ENCODE results near the gene SLC39A1. TPM values are rescaled to one million over a fixed set of nuclear protein-coding genes. Genes with fewer than 3 reads are reported as not detected.

Gene SLC39A1
- total and polyA plus RNA-seq, 5 experiments from 2014 or later, result 14.7 to 35.2 (median 29.5) TPM

- no peaks in the 10 kb centered on the region for H3K27me3 Mint-ChIP-seq
- H3K9me3 Mint-ChIP-seq, result no peaks in the 10 kb centered on the region
- DNase-seq, result peak; percentile 53 to 83 (median 67)
- H3K36me3 Mint-ChIP-seq, result peaks cover 4 to 62% (median 11%) of the 10 kb centered on the region in 3 donors
- POLR2A ChIA-PET, result interaction anchor here (0.5 to 14.0 kb wide), 28 partner anchors 8 to 401 kb away, joined by 3 to 315 read pairs (median 5); partner anchors contain the start of genes CHTOP, CREB3L4, CRTC2 and GATAD2B
- H3K4me1 Mint-ChIP-seq, result peaks cover 34 to 61% (median 50%) of the 10 kb centered on the region in 4 donors
- peak overlapping the region; percentile 91 to 98 (median 94) for H3K4me3 Mint-ChIP-seq
- peak; percentile 43 to 56 for ATAC-seq
- H3K27ac Mint-ChIP-seq, result peak overlapping the region; percentile 92 to 98 (median 95)
Measured at GRCh38 chr1:153945795-153946621, 17.3 kb downstream of the SLC39A1 start.

GRCh38 chr1:153945131-153945794 is 18.1 kb downstream of the SLC39A1 start:
- H3K27me3 Mint-ChIP-seq, result no peaks in the 10 kb centered on the region
- POLR2A ChIA-PET, result interaction anchor here (0.5 to 14.0 kb wide), 23 partner anchors 9 to 400 kb away, joined by 3 to 315 read pairs (median 6); partner anchors contain the start of genes CHTOP, CREB3L4, CRTC2 and GATAD2B
- ATAC-seq (peak; percentile 75 to 85), DNase-seq (peak; percentile 63 to 93 (median 82))
- H3K36me3 Mint-ChIP-seq, result peaks cover 0 to 60% (median 6%) of the 10 kb centered on the region in 3 donors
- peaks cover 31 to 58% (median 49%) of the 10 kb centered on the region in 4 donors for H3K4me1 Mint-ChIP-seq
- peak overlapping the region; percentile 92 to 98 (median 95) for H3K27ac Mint-ChIP-seq
- no peaks in the 10 kb centered on the region for H3K9me3 Mint-ChIP-seq
- H3K4me3 Mint-ChIP-seq, result peak overlapping the region; percentile 91 to 98 (median 94)

- Mint-ChIP-seq H3K36me3 (peaks cover 0 to 60% (median 7%) of the 10 kb centered on the region in 3 donors), H3K9me3 (no peaks in the 10 kb centered on the region), H3K4me1 (peaks cover 32 to 60% (median 51%) of the 10 kb centered on the region in 4 donors)
Measured at GRCh38 chr1:153944827-153945117, 18.6 kb downstream of the SLC39A1 start.

DNA sequence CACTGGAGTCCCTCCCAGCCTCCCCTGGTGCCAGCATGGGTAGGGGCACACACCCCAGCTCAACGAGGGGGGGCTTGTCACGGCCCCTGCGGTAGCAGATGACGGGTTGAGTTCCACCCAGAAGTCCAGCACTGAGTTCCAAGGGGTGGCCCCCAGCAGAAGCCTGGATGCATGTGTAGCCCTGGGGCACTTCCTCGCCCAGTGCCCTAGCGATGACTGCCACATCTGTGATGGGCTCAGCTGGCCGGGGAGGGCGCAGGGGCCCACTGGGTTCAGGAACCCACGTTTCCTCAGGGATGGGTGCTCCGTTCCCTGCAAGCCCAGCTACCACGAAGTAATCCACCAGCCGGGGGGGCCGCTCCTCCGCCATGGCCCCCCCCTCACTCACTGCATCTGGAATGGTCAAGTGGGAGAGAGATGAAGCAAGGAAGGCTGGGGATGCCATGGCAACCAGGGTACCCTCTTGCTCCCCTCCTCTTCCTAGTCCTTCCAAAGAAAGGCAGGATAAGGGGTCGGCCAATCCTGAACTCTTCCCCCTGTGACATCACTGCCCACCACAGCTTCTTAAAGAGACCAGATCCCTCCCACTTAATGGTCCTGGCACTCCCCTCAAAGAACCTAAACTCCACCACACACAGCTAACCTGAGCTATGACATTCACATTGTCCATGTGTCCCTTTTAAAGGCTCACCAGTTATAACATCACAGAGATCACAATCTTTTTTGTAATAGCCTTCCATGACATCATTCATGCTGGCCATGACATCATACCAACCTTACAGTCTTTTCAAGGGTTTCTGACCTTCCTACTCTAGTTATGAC is 19.1 kb downstream of the SLC39A1 start:
- Mint-ChIP-seq H3K4me1 (peaks cover 34 to 65% (median 51%) of the 10 kb centered on the region in 4 donors), H3K27me3 (no peaks in the 10 kb centered on the region), H3K36me3 (peaks cover 0 to 62% (median 7%) of the 10 kb centered on the region in 3 donors), H3K27ac (peak overlapping the region; percentile 92 to 98 (median 95)), H3K9me3 (no peaks in the 10 kb centered on the region), H3K4me3 (peak overlapping the region; percentile 91 to 98 (median 94))
- no peak for ATAC-seq
- POLR2A ChIA-PET, result interaction anchor here (0.5 to 14.0 kb wide), 20 partner anchors 10 to 669 kb away, joined by 3 to 315 read pairs (median 6); partner anchors contain the start of genes CHTOP, CREB3L4, CRTC2 and GATAD2B
- DNase-seq, result peak in 1 of 10 donors; percentile 23

More at GRCh38 chr1:153944827-153945117, 18.6 kb downstream of the SLC39A1 start:
- Mint-ChIP-seq H3K27ac (peak overlapping the region; percentile 92 to 98 (median 95)), H3K27me3 (no peaks in the 10 kb centered on the region), H3K4me3 (peak overlapping the region; percentile 91 to 98 (median 94))
- DNase-seq (no peak), ATAC-seq (no peak)
- POLR2A ChIA-PET, result interaction anchor here (0.6 to 14.0 kb wide), 20 partner anchors 8 to 399 kb away, joined by 3 to 315 read pairs (median 6); partner anchors contain the start of genes CHTOP, CREB3L4, CRTC2 and GATAD2B

DNA sequence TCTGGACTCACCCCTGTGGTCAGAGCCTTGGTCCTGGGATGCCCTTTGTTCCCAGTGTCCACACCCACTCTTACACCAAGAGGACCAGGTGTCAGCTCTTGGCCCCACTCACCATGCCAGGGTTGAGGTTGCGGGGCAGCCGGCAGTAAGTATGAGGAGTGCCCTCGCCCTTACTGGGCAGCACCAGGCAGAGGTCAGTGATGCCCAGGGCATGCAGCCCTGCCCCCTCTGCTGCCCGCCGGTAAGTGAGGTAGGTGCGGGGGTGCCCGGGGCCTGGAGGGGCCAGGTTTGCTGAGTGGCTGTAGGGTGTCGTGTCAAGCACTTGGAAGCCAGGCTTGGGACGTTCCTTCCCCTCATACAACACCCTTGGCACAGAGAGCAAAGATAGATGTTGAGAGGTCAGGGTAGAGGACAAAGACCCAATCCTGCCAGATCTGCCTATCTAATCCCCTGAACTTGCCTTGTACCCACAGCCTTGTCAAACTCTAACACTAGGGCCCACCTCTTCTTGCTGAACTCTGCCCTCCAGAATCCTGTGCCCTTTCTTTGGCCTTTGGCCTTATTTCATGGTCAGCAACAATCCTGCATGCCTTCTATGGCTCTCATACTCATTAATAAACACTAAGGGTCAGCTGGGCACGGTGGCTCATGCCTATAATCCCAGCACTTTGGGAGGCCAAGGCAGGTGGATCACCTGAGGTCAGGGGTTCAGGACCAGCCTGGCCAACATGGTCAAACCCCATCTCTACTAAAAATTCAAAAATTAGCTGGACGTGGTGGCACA is 20.4 kb downstream of the SLC39A1 start:
- Mint-ChIP-seq H3K36me3 (peaks cover 0 to 62% (median 13%) of the 10 kb centered on the region in 3 donors), H3K4me1 (peaks cover 34 to 57% (median 49%) of the 10 kb centered on the region in 4 donors), H3K27ac (peak overlapping the region; percentile 25 to 92 (median 71)), H3K9me3 (no peaks in the 10 kb centered on the region), H3K27me3 (no peaks in the 10 kb centered on the region), H3K4me3 (peak overlapping the region in 8 of 10 donors; percentile 7 to 93 (median 46))
- ATAC-seq, result no peak
- POLR2A ChIA-PET, result interaction anchor here (3.9 to 14.0 kb wide), 6 partner anchors 11 to 48 kb away, joined by 24 to 315 read pairs (median 58); partner anchors contain the start of genes CREB3L4, CRTC2, GATAD2B and JTB
- DNase-seq, result no peak

DNA sequence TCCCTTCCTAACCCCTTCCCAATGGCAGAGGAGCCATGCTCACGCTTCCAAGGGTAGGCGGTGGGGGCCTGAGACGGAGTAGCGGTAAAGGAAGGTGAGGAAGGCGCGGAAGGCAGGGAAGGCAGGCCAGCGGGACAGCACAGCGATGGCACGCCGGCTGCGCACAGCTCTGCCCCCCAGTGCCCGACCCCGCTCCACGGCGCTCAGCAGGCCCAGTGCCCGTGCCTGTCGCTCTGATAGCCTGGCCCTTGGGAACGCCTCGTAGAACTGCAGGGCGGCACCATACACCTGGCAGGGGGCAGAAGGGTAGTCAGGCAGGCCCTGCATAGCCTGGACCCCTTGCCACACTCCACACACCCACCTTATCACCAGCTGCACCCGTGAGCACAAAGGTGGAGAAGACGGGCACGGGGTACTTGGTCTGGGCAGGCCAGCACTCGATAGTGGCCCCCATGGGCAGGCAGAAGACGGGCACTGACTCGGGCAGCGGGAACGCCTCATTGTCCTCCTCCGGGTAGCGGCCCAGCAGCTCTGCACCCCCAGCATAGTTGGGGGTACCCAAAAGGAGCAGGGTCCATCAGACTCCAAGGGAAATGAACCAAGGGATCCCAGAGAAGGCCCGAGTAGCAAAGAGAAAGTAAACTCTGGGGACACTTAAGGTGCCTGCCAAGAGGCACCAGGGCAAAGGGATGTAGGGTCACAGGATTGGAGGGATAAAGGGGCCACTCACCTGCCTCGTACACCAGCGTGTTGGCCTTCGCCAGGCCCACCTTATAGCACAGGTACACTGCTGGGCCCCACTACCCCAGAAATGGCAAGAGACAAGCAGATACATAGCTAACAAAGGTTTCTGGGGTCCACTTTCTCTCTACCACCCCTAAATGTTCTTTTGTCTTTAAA is 21.3 kb downstream of the SLC39A1 start:
- peak overlapping the region in 1 of 10 donors; percentile 45 for H3K4me3 Mint-ChIP-seq
- no peaks in the 10 kb centered on the region for H3K27me3 Mint-ChIP-seq
- H3K9me3 Mint-ChIP-seq, result no peaks in the 10 kb centered on the region
- ATAC-seq (no peak), DNase-seq (no peak)
- H3K36me3 Mint-ChIP-seq, result peaks cover 0 to 63% (median 15%) of the 10 kb centered on the region in 3 donors
- H3K4me1 Mint-ChIP-seq, result peaks cover 33 to 55% (median 47%) of the 10 kb centered on the region in 4 donors
- POLR2A ChIA-PET, result interaction anchor here (6.9 to 14.0 kb wide), 2 partner anchors 18 to 20 kb away, joined by 211 to 315 read pairs; partner anchors contain the start of genes CREB3L4, CRTC2, GATAD2B and SLC39A1
- peak overlapping the region in 3 of 10 donors; percentile 37 to 48 (median 47) for H3K27ac Mint-ChIP-seq

DNA sequence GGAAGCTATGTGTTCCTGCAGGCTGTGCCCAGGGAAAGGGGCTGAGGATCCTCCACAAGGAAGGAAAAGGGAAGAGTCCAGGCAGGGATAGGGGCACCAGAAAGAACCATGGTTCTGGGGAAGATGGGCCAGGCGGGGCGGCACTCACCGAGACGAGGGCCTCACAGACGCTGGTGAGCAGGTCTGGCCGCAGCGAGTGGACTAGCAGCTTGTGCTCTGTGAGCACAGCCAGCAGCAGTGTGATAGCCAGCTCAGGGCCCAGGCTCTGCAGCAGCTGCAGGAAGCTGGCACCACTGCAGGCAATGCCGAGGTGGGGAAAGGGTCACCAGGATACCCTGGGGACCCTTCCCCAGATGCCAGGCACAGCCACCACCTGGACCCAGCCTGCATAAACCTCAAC is 22.6 kb downstream of the SLC39A1 start:
- Mint-ChIP-seq H3K36me3 (peaks cover 0 to 73% (median 22%) of the 10 kb centered on the region in 3 donors), H3K27me3 (no peaks in the 10 kb centered on the region), H3K9me3 (no peaks in the 10 kb centered on the region), H3K4me3 (peak overlapping the region in 1 of 10 donors; percentile 19), H3K27ac (peak overlapping the region in 2 of 10 donors; percentile 32 to 47), H3K4me1 (peaks cover 34 to 55% (median 44%) of the 10 kb centered on the region in 4 donors)
- DNase-seq, result no peak
- no peak for ATAC-seq
- POLR2A ChIA-PET, result interaction anchor here (0.6 to 14.0 kb wide), 7 partner anchors 12 to 59 kb away, joined by 3 to 315 read pairs (median 3); partner anchors contain the start of genes CREB3L4, CRTC2, RPS27 and SLC39A1

GRCh38 chr1:153939476-153939875 is 23.9 kb downstream of the SLC39A1 start:
- peaks cover 0 to 85% (median 26%) of the 10 kb centered on the region in 3 donors for H3K36me3 Mint-ChIP-seq
- POLR2A ChIA-PET, result interaction anchor here (1.3 to 14.0 kb wide), 4 partner anchors 11 to 51 kb away, joined by 4 to 315 read pairs (median 8); partner anchors contain the start of genes CREB3L4, CRTC2, GATAD2B and RPS27
- H3K9me3 Mint-ChIP-seq, result no peaks in the 10 kb centered on the region
- H3K4me1 Mint-ChIP-seq, result peaks cover 26 to 46% (median 34%) of the 10 kb centered on the region in 4 donors
- no peak for DNase-seq
- no peak for ATAC-seq
- no peak overlapping the region for H3K4me3 Mint-ChIP-seq
- H3K27me3 Mint-ChIP-seq, result no peaks in the 10 kb centered on the region
- peak overlapping the region in 3 of 10 donors; percentile 7 to 32 (median 19) for H3K27ac Mint-ChIP-seq

DNA sequence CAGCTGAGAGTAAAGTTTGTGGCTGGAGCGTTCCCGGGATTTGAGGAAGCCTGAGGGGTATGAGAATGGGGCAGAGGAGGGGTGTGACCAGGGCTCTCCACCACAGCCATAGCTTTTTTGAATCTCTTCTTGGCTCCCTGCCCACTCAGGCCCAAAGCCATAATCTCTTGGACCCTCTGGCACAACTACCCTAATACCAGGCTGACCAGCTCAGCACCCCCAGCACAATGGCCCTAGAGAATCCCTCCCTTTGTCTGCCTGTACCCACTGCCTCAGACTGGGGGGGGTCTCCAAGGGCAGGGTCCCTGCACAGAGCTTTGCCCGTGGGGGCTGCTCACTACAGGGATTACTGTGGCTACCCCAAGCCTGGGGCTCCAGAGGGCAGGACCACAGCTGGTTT is 24.3 kb downstream of the SLC39A1 start:
- DNase-seq (no peak), ATAC-seq (no peak)
- peak overlapping the region in 2 of 10 donors; percentile 4 to 79 for H3K27ac Mint-ChIP-seq
- POLR2A ChIA-PET, result interaction anchor here (1.3 to 14.0 kb wide), 3 partner anchors 10 to 23 kb away, joined by 4 to 315 read pairs (median 11); partner anchors contain the start of genes CREB3L4, CRTC2, GATAD2B and SLC39A1
- H3K27me3 Mint-ChIP-seq, result no peaks in the 10 kb centered on the region
- peaks cover 0 to 87% (median 27%) of the 10 kb centered on the region in 3 donors for H3K36me3 Mint-ChIP-seq
- H3K9me3 Mint-ChIP-seq, result no peaks in the 10 kb centered on the region
- peak overlapping the region in 1 of 10 donors; percentile 54 for H3K4me3 Mint-ChIP-seq
- peaks cover 23 to 42% (median 30%) of the 10 kb centered on the region in 4 donors for H3K4me1 Mint-ChIP-seq

- H3K36me3 Mint-ChIP-seq, result peaks cover 0 to 87% (median 25%) of the 10 kb centered on the region in 3 donors
- H3K27me3 Mint-ChIP-seq, result no peaks in the 10 kb centered on the region
- no peaks in the 10 kb centered on the region for H3K9me3 Mint-ChIP-seq
- POLR2A ChIA-PET, result interaction anchor here (1.4 to 14.0 kb wide), 3 partner anchors 8 to 25 kb away, joined by 5 to 315 read pairs (median 5); partner anchors contain the start of genes CREB3L4, CRTC2, GATAD2B and SLC39A1
- H3K4me3 Mint-ChIP-seq, result no peak overlapping the region
- H3K4me1 Mint-ChIP-seq, result peaks cover 10 to 26% (median 16%) of the 10 kb centered on the region in 4 donors
- peak overlapping the region in 1 of 10 donors; percentile 65 for H3K27ac Mint-ChIP-seq
- no peak for DNase-seq
- no peak for ATAC-seq
Measured at GRCh38 chr1:153937331-153937730, 26.0 kb downstream of the SLC39A1 start.

Measured in naive thymus-derived CD8-positive, alpha-beta T cell (primary cell).